Stimulated activated CD8-positive, alpha-beta memory T cell treated with anti-CD3 and anti-CD28 coated beads, Interleukin-7, amount 100 ng/mL, for 4 hours (primary cell): Measurements from ENCODE around the gene PADI4.

Experiments
- DNase-seq, 2 donors: peaks; one replicate each; pipeline ENCODE4 v3.0.0-alpha.2; 2020; ENCODE audit warnings: low read depth in 2 of 2

PADI4 gene

GRCh38 chr1:17286646-17287045, 21.4 kb upstream of the PADI4 start:
- DNase-seq, result no peak

- no peak for DNase-seq
Observed at GRCh38 chr1:17287130-17287776, 20.7 kb upstream of the PADI4 start.

GRCh38 chr1:17289721-17290120, 18.3 kb upstream of the PADI4 start:
- DNase-seq, result no peak

- DNase-seq, result no peak
Observed at GRCh38 chr1:17290553-17290952, 17.4 kb upstream of the PADI4 start.

DNA sequence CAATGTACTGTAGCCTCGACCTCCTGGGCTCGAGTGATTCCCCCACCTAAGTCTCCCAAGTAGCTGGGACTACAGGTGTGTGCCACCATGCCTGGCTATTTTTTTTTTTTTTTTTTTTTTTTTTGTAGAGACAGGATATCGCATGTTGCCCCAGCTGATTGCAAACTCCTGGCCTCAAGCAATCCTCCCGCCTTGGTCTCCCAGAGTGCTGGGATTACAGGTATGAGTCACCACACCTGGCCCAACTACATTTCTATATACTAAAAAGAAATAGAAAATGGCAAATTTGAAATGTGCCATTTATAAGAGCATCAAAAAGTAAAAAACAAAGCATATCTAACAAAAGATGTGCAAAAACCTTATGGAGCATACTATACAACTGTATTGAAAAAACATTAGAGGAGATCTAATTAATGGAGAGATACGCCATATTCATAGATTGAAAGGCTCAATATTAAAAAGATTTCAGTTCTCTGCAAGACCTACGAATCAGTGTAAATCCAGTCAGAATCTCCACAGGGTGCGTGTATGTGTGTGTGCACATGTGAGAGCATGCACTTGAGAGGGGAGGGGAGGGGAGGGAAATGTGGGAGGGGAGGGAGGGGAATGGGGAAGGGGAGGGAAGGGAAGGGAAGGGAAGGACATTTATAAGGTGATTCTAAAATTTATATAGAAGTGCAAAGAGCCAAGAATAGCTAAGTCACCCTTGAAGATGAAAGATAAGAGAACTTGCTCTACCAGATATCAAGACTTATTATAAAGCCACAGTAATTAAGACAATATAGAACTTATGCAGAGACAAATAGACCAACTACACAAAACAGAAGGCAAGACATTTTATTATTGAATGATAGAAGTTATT, 15.5 kb upstream of the PADI4 start:
- DNase-seq, result no peak

DNA sequence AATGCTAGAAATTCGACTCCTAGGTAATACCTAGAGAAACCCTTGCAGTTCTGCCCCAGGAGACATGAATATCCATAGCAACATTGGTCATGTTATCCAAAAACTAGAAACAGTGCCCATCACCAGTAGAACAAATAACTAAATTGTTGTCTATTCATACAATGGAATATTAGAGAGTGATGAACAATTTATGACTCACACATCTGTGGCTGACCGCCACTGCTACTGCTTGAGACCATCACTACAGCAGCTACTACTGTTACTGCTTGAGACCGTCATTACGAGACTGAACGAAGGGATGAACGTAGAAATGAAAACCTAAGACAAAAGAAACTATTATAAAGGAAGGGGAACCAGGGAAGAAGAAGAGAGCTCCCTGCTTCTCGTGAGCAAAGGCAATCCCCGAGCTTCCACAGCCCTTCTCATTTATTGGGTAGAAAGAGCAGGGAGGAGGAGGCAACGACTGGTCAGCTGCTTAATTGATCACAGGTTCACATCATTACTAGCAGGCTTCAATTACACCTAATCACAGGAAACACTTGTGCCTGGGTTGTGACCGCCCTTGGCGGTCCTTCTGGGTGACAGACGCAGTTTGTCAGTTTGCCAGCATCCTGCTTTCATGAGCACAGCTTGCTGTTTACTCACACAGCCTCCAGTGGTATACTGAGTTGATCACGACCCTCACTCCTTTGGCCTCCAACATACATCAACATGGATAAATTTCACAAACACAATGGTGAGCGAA, 14.1 kb upstream of the PADI4 start:
- no peak for DNase-seq

DNA sequence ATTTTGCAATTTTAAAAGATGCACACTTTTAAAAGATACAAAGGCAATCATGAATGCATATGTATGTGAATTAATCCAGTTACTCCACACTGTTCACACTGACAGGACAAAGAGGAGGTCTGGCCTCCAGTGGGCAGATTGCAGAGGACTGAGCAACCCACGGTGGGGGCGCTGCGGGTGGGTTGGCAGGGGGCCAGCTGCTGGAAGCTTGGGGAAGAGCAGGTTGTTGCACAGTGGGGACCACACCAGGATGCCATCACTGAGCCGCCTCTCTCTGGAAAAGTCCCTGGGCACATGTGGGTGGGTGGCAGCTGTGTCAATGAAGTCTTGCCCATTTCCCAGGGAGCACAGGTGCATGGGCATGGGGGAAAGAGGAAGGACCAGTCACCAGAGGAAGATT, 12.7 kb upstream of the PADI4 start:
- DNase-seq, result no peak

GRCh38 chr1:17296086-17296485, 11.9 kb upstream of the PADI4 start:
- no peak for DNase-seq

GRCh38 chr1:17297991-17298390, 10.0 kb upstream of the PADI4 start:
- no peak for DNase-seq

DNA sequence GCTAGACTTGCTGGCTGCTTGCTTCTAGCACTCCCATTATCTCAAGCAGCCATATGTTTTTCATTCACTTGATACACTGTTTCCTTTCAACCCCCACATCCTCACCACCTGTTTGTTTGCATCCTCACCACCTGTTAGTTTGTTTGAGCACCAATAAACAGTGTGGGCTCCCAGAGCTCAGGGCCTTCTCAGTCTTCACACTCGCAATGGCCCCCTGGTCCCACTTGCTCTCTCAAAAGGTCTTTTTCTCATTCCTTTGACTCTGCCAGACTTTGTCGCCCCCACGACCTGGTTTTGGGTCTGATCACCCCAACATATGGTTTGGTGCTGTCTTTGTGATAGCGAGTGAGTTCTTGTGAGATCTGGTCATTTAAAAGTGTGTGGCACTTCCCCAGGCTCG, 6.2 kb upstream of the PADI4 start:
- no peak for DNase-seq

DNA sequence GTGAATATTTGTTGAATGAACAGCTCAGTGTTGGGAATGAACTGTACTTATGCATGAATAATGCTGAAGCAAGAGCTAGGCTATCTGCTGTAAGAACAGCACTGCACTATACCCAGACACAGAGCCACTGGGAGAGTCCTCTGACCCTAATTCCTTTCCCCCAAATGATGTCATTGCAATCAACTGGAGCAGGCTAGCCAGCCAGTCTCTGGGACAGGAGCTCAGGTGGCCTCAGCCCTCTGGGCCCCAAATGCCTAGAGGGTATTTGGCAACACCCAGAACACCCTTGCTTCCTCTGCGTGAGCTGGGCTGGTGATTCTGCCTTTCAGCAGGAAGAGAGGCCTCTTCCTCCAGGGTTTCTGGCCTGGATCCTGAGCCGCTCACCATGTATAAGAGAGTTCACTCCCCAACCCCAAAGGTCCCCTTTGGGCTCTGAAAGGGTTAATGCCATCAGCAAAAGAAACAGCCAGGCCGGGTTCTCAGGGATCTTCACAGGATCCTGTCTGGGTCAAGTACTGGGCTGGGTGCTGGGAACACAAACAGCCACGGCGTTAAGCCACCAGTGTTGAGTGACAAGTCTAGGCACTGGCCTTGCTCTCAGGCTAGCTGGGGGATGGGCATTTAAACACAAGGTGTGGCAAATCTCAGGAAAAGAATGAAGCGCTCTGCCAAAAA, 3.7 kb upstream of the PADI4 start:
- DNase-seq, result no peak

DNA sequence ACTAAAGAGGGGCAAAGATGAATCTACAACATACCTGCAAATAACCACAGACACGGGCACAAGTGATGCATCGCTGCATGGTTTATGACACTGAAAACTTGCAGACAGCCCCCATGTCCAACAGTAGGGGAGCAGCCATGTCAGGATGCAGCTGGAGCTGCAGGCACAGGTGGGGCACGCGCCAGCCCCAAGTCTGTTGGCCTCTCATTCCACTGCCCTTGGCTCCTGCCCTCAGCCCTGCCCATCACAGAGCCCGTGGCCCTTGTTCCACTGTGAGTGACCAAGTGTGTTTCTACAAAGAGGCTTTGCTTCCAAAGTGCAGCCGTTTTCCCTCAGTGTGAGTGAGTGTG, 3.2 kb upstream of the PADI4 start:
- no peak for DNase-seq

DNA sequence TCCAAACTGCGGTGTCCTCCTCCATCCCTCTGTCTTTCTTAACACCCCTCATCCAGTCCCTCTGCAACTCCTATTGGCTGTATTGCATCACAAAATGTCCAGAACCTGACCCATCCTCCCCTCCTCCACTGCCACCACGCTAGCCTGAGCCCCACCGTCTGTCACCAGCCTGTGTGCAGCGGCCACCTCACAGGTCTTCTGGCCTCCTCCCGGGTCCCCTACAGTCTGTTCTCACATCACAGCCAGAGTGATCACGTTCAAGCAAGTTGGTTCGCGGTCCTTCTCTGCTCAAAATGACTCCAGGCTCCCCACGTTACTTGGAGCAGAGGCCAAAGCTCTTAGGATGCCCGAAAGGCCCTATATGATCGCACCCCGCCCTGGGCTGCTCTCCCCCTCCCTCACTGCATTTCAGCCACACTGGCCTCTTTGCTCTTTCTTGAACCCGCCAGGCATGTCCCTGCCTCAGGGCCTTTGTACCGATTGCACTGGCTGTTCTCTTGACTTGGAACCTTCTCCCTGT, 2.4 kb upstream of the PADI4 start:
- no peak for DNase-seq

DNA sequence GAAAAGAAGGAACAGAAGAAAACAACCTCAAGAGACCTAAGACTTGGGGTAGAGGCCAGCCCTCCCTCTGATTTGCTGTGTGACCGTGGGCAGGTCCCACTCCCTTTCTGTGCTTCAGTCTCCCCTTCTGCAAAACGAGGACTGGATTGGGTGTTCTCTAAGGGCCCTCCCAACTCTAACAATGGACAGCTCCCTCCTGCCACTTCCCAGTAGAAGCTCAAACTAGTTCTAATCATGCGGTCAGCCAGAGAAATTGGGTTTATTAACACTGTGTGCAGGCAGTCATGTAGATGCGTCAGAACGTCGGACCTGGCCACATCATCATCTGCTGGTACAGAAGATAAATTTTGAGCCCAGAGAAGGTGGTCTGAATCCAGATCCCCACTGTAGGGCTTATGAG, 1.6 kb upstream of the PADI4 start:
- no peak for DNase-seq

DNA sequence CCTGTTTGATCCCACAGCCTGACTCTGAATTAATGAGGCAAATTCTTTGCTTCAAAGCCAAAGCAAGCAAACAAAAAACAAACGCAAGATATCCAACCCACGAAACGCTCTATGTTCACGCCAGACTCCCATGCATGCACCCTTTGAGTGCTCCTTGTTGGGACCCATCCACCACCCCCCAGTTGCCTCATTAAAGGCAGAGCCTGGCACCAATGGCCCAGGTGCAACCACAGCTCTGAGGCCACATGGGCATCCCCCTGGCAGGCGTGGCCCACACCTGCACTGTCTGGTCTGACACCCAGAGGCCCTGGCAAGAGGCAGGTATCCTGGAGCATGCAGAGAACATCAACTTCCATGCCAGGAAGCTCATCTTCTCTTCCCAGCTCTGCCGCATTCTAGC, 1.1 kb upstream of the PADI4 start:
- no peak for DNase-seq

DNA sequence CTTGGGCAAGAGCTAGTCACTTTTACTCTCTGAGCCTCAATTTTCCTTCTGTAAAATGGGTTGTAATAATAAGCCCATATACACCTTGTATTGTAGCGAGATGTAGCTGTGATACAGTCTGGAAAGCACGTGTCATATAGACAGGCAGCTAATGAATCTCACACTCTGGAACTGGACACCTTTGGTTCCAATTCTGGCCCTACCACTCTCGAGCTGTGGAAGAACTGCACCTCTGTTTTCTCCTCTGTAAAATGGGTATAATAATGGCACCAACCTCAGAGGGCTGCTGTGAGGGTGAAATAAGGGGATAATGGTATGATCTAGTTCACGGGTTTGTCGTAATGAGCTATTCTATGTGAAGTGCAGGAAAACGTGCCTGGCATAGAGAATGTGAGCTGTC, 668 bp upstream of the PADI4 start:
- no peak for DNase-seq

DNA sequence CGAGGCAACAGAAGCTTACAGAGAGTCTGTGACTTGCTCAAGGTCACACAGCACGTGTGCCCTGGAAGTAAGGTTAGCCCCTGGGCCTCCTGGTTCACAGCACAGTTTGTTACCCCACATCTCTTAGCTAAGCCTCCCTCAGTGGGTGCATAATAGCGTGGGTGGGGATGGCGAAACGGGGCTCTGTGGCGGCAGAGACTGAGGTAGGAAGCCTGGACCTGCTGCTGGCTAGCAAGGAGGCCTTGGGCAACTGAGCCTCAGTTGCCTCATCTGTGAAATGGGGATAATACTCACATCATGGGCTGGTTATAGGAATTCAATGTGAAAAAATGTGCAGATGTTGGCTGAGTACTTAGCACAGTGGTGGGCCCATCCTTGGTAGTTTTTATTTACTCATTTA, 596 bp downstream of the PADI4 start:
- DNase-seq, result no peak

DNA sequence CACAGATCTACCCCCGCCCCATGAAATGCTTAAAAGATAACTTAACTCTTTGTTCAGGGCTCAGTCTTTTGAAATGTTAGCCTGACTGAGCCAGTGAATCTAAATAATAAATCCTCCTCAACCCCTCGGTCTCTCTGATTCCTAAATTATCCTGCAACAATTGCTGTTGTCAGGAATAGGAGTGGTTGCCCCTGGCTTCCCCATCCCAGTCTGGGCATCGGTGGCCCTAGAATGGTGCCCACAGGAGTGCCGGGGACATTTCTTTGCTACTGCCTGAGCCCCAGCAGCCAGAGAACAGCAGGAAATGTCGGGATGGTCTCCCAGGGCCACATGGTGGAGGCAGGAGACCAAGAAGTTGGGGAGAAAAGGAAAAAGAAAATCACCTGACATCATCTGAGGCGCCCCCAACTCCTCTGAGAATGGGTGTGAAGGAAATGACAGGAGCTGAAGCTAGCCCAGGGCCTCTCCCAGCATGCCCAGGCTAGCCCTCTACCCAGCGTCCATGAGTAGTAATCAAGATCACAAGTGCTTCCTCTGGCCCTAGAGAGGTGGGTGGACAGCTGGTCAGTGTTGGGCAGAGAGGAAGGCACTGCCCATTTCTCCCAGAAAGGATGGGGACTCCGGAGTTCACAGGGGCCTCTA, 1.6 kb downstream of the PADI4 start:
- DNase-seq, result no peak

- no peak for DNase-seq
Observed at GRCh38 chr1:17310068-17310640, 2.2 kb downstream of the PADI4 start.

GRCh38 chr1:17313530-17314309, 5.7 kb downstream of the PADI4 start:
- no peak for DNase-seq
